WTC11 (cell line): Measurements from ENCODE around the gene BACE2. TPM values are rescaled to one million over a fixed set of nuclear protein-coding genes. Genes with fewer than 3 reads are reported as not detected.
A peak's percentile ranks its signal among the peaks of the same experiment; 100 is the strongest.

ENCODE experiments used
- ATAC-seq: fragments of 200-7000 bp; cut with Tn5 transposase; 2 replicates; pipeline ENCODE4 v1.10.0; 2021; ENCODE audit warnings: mild to moderate bottlenecking, moderate library complexity
- CTCF ChIA-PET: fragments of 300-600 bp; sonication (Branson Sonifier 250); formaldehyde crosslinking; loops from one replicate; lab custom pipeline; 2021; ENCODE audit warnings: antibody characterized with exemption; lab: Charles Lee
- POLR2A ChIA-PET: fragments of 350-600 bp; sonication (Branson Sonifier 250); formaldehyde crosslinking; loops from one replicate; lab custom pipeline; 2021; ENCODE audit warnings: antibody characterized with exemption; lab: Charles Lee
- DNase-seq: peaks from one replicate; pipeline ENCODE4 v3.0.0; 2021; ENCODE audit warnings: low spot score
- H3K27ac Mint-ChIP-seq: 2 replicates; pipeline ENCODE4 v1.8.0; 2021; ENCODE audit warnings: mixed read lengths
- H3K27me3 Mint-ChIP-seq: 2 replicates; pipeline ENCODE4 v1.8.0; 2021; ENCODE audit warnings: low read depth, mild to moderate bottlenecking, moderate library complexity, mixed read lengths
- H3K36me3 Mint-ChIP-seq: 2 replicates; pipeline ENCODE4 v1.8.0; 2021; ENCODE audit warnings: mixed read lengths
- H3K4me1 Mint-ChIP-seq: 2 replicates; pipeline ENCODE4 v1.8.0; 2022; ENCODE audit warnings: mixed read lengths
- H3K4me3 Mint-ChIP-seq: 2 replicates; pipeline ENCODE4 v1.8.0; 2021; ENCODE audit warnings: mild to moderate bottlenecking, moderate library complexity, mixed read lengths
- H3K9me3 Mint-ChIP-seq: 2 replicates; pipeline ENCODE4 v1.8.0; 2021; ENCODE audit warnings: mixed read lengths
- AFF4 ChIP-seq: sonication (generic); formaldehyde crosslinking; IDR thresholded peaks from 2 replicates; pipeline ENCODE4 v1.8.1; 2023; ENCODE audit warnings: mild to moderate bottlenecking, missing genetic modification reagents, borderline replicate concordance
- AR ChIP-seq: fragments of 250-450 bp; sonication (Bioruptor Pico); IDR thresholded peaks from 2 replicates; pipeline ENCODE4 v1.9.0; 2021; ENCODE audit warnings: mild to moderate bottlenecking
- ATF3 ChIP-seq: sonication (generic); formaldehyde crosslinking; conservative IDR thresholded peaks from 2 replicates; pipeline ENCODE4 v1.8.1; 2022; ENCODE audit warnings: mild to moderate bottlenecking, missing genetic modification reagents
- CBFB ChIP-seq: sonication (generic); formaldehyde crosslinking; IDR thresholded peaks from 2 replicates; pipeline ENCODE4 v1.8.1; 2022; ENCODE audit warnings: mild to moderate bottlenecking, low read depth, missing genetic modification reagents
- CTCF ChIP-seq: fragments of 200-600 bp; IDR thresholded peaks from 2 replicates; pipeline ENCODE4 v1.8.0; 2022; ENCODE audit warnings: antibody characterized with exemption
- FOXP1 ChIP-seq: sonication (generic); formaldehyde crosslinking; IDR thresholded peaks from 2 replicates; pipeline ENCODE4 v1.8.0; 2022; ENCODE audit warnings: missing genetic modification reagents, mild to moderate bottlenecking, moderate library complexity, borderline replicate concordance
- GABPB1 ChIP-seq: sonication (generic); formaldehyde crosslinking; IDR thresholded peaks from 2 replicates; pipeline ENCODE4 v1.8.1; 2023; ENCODE audit warnings: mild to moderate bottlenecking, missing genetic modification reagents
- IRF2 ChIP-seq: sonication (generic); formaldehyde crosslinking; IDR thresholded peaks from 2 replicates; pipeline ENCODE4 v1.8.0; 2022; ENCODE audit warnings: low read depth, missing genetic modification reagents, borderline replicate concordance
- KAT7 ChIP-seq: sonication (generic); formaldehyde crosslinking; IDR thresholded peaks from 2 replicates; pipeline ENCODE4 v1.8.1; 2023; ENCODE audit warnings: missing genetic modification reagents, mild to moderate bottlenecking, borderline replicate concordance
- MXD4 ChIP-seq: fragments of 250-450 bp; sonication (Bioruptor Pico); IDR thresholded peaks from 2 replicates; pipeline ENCODE4 v1.8.0; 2021; ENCODE audit warnings: mild to moderate bottlenecking, moderate library complexity, borderline replicate concordance
- NR1H2 ChIP-seq: sonication (generic); formaldehyde crosslinking; IDR thresholded peaks from 2 replicates; pipeline ENCODE4 v1.9.0; 2021; ENCODE audit warnings: mild to moderate bottlenecking, moderate library complexity, missing genetic modification reagents
- NR2C2 ChIP-seq: sonication (generic); formaldehyde crosslinking; IDR thresholded peaks from 2 replicates; pipeline ENCODE4 v1.8.0; 2022; ENCODE audit warnings: mild to moderate bottlenecking, missing genetic modification reagents
- SP1 ChIP-seq: sonication (generic); formaldehyde crosslinking; conservative IDR thresholded peaks from 2 replicates; pipeline ENCODE4 v1.8.1; 2022; ENCODE audit warnings: missing genetic modification reagents
- ZNF121 ChIP-seq: sonication (generic); formaldehyde crosslinking; IDR thresholded peaks from 2 replicates; pipeline ENCODE4 v1.8.0; 2023; ENCODE audit warnings: missing genetic modification reagents
- ZNF263 ChIP-seq: sonication (generic); formaldehyde crosslinking; IDR thresholded peaks from 2 replicates; pipeline ENCODE4 v1.8.1; 2022; ENCODE audit warnings: low read depth, mild to moderate bottlenecking, moderate library complexity, missing genetic modification reagents
- total RNA-seq: library from RNA; stranded (reverse); gene quantifications from 3 replicates; pipeline ENCODE4 v1.2.3, GENCODE V29; 2021
- TF ChIP-seq, protein P1 (sequence below): sonication (generic); formaldehyde crosslinking; IDR thresholded peaks from 2 replicates; pipeline ENCODE4 v1.8.1; 2023; ENCODE audit warnings: mild to moderate bottlenecking, missing genetic modification reagents
- TF ChIP-seq, protein P2 (sequence below): sonication (generic); formaldehyde crosslinking; IDR thresholded peaks from 2 replicates; pipeline ENCODE4 v1.8.0; 2022; ENCODE audit warnings: mild to moderate bottlenecking, missing genetic modification reagents
- TF ChIP-seq, protein P3 (sequence below): sonication (generic); formaldehyde crosslinking; IDR thresholded peaks from 2 replicates; pipeline ENCODE4 v1.8.1; 2022; ENCODE audit warnings: mild to moderate bottlenecking, moderate library complexity, missing genetic modification reagents

The BACE2 gene
- total RNA-seq, 1 experiment from 2014 or later, result 9.8 TPM

GRCh38 chr21:41282412-41282811 is 114.5 kb downstream of the BACE2 start:
- ChIA-PET CTCF (interaction anchor here (0.5 to 4.1 kb wide), 34 partner anchors 8 to 534 kb away, joined by 3 to 76 read pairs (median 6); partner anchors contain the start of genes BACE2, FAM3B and TMPRSS2), POLR2A (no interaction called here)
- Mint-ChIP-seq H3K27me3 (no peaks in the 10 kb centered on the region), H3K36me3 (no peaks in the 10 kb centered on the region), H3K27ac (no peak overlapping the region), H3K4me1 (peaks cover 20% of the 10 kb centered on the region), H3K4me3 (no peak overlapping the region), H3K9me3 (no peaks in the 10 kb centered on the region)
- no peak for ATAC-seq
- DNase-seq, result no peak
- no peak for TF ChIP-seq MXD4

- ATAC-seq (peak; percentile 90), DNase-seq (peak; percentile 28)
- TF ChIP-seq GABPB1 (CRISPR knock-in tag) (no peak), CTCF (peak; percentile 53), SP1 (CRISPR knock-in tag) (no peak)
- TF ChIP-seq, protein P1, sequence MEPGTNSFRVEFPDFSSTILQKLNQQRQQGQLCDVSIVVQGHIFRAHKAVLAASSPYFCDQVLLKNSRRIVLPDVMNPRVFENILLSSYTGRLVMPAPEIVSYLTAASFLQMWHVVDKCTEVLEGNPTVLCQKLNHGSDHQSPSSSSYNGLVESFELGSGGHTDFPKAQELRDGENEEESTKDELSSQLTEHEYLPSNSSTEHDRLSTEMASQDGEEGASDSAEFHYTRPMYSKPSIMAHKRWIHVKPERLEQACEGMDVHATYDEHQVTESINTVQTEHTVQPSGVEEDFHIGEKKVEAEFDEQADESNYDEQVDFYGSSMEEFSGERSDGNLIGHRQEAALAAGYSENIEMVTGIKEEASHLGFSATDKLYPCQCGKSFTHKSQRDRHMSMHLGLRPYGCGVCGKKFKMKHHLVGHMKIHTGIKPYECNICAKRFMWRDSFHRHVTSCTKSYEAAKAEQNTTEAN (CRISPR knock-in tag), result no peak
- no peak overlapping the region for H3K27ac Mint-ChIP-seq
- H3K36me3 Mint-ChIP-seq, result no peaks in the 10 kb centered on the region
- no peaks in the 10 kb centered on the region for H3K9me3 Mint-ChIP-seq
- ChIA-PET POLR2A (interaction anchor here (1.1 kb wide), 1 partner anchor 34 kb away, joined by 3 read pairs; the partner anchor contains the start of gene FAM3B), CTCF (interaction anchor here (0.5 to 4.1 kb wide), 64 partner anchors 9 to 834 kb away, joined by 3 to 76 read pairs (median 4); partner anchors contain the start of genes BACE2, FAM3B and TMPRSS2)
- no peaks in the 10 kb centered on the region for H3K27me3 Mint-ChIP-seq
- no peak overlapping the region for H3K4me3 Mint-ChIP-seq
- H3K4me1 Mint-ChIP-seq, result peaks cover 11% of the 10 kb centered on the region
Observed at GRCh38 chr21:41283211-41283818, 115.4 kb downstream of the BACE2 start.

- CTCF ChIA-PET, result interaction anchor here (0.9 to 1.4 kb wide), 3 partner anchors 70 to 323 kb away, joined by 3 to 4 read pairs (median 3); no protein-coding TSS in a partner anchor
- H3K27ac Mint-ChIP-seq, result no peak overlapping the region
- H3K4me1 Mint-ChIP-seq, result peaks cover 13% of the 10 kb centered on the region
- H3K36me3 Mint-ChIP-seq, result peaks cover 23% of the 10 kb centered on the region
- no peak overlapping the region for H3K4me3 Mint-ChIP-seq
- peaks cover 4% of the 10 kb centered on the region; the same call in 1 of the 2 replicates for H3K27me3 Mint-ChIP-seq
- H3K9me3 Mint-ChIP-seq, result peaks cover 27% of the 10 kb centered on the region
- ATAC-seq (peak; percentile 58), DNase-seq (peak; percentile 34)
- POLR2A ChIA-PET, result no interaction called here
- TF ChIP-seq KAT7 (no peak), AR (CRISPR knock-in tag) (no peak), CBFB (CRISPR knock-in tag) (no peak), FOXP1 (CRISPR knock-in tag) (no peak), NR2C2 (CRISPR knock-in tag) (no peak), AFF4 (no peak), NR1H2 (CRISPR knock-in tag) (no peak), ZNF263 (CRISPR knock-in tag) (no peak), ATF3 (CRISPR knock-in tag) (no peak), ZNF121 (CRISPR knock-in tag) (no peak), IRF2 (CRISPR knock-in tag) (no peak)
- TF ChIP-seq, protein P2, sequence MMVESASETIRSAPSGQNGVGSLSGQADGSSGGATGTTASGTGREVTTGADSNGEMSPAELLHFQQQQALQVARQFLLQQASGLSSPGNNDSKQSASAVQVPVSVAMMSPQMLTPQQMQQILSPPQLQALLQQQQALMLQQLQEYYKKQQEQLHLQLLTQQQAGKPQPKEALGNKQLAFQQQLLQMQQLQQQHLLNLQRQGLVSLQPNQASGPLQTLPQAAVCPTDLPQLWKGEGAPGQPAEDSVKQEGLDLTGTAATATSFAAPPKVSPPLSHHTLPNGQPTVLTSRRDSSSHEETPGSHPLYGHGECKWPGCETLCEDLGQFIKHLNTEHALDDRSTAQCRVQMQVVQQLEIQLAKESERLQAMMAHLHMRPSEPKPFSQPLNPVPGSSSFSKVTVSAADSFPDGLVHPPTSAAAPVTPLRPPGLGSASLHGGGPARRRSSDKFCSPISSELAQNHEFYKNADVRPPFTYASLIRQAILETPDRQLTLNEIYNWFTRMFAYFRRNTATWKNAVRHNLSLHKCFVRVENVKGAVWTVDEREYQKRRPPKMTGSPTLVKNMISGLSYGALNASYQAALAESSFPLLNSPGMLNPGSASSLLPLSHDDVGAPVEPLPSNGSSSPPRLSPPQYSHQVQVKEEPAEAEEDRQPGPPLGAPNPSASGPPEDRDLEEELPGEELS (CRISPR knock-in tag), result no peak
- TF ChIP-seq, protein P3, sequence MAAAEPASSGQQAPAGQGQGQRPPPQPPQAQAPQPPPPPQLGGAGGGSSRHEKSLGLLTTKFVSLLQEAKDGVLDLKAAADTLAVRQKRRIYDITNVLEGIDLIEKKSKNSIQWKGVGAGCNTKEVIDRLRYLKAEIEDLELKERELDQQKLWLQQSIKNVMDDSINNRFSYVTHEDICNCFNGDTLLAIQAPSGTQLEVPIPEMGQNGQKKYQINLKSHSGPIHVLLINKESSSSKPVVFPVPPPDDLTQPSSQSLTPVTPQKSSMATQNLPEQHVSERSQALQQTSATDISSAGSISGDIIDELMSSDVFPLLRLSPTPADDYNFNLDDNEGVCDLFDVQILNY (CRISPR knock-in tag), result no peak
Observed at GRCh38 chr21:41289431-41289830, 121.5 kb downstream of the BACE2 start.
